OCI-LY3 (cell line): Measurements from ENCODE around the gene LIPC.

Experiments used
- H2AFZ ChIP-seq: fragments of 200-600, 300-600 bp; shearing (Covaris generic); 2 replicates; pipeline ENCODE4 v1.6.0; 2014; ENCODE audit warnings: antibody characterized with exemption, low read depth, low read length
- H3K27ac ChIP-seq: fragments of 200-600, 300-600 bp; sonication (generic); 2 replicates; pipeline ENCODE4 v1.5.1; 2014; ENCODE audit warnings: mild to moderate bottlenecking, low read length, moderate library complexity, mixed read lengths
- H3K27me3 ChIP-seq: fragments of 200-600, 300-600 bp; sonication (generic); 2 replicates; pipeline ENCODE4 v1.6.1; 2014; ENCODE audit warnings: low read depth, low read length, mixed read lengths
- H3K36me3 ChIP-seq: fragments of 200-600, 300-600 bp; sonication (generic); replicated peaks from 2 replicates; pipeline ENCODE3; 2014; ENCODE audit warnings: low read depth, low read length, mixed read lengths
- H3K4me1 ChIP-seq: fragments of 300-600, 200-600 bp; sonication (generic); 2 replicates; pipeline ENCODE4 v1.6.1; 2014; ENCODE audit warnings: low read length, mixed read lengths
- H3K4me2 ChIP-seq: fragments of 200-600, 300-600 bp; sonication (generic); 2 replicates; pipeline ENCODE4 v1.6.1; 2014; ENCODE audit warnings: low read length, mixed read lengths
- H3K4me3 ChIP-seq: fragments of 300-600, 200-600 bp; sonication (generic); 2 replicates; pipeline ENCODE4 v1.5.1; 2014; ENCODE audit warnings: antibody characterized with exemption, mild to moderate bottlenecking, low read length, moderate library complexity
- H3K79me2 ChIP-seq: fragments of 300-600, 200-600 bp; shearing (Covaris generic); 2 replicates; pipeline ENCODE4 v1.6.1; 2014; ENCODE audit warnings: mild to moderate bottlenecking, low read length, mixed read lengths
- H3K9ac ChIP-seq: fragments of 300-600, 200-600 bp; shearing (Covaris generic); 2 replicates; pipeline ENCODE4 v1.6.0; 2014; ENCODE audit warnings: mild to moderate bottlenecking, low read length, moderate library complexity
- H3K9me3 ChIP-seq: fragments of 200-600, 300-600 bp; shearing (Covaris generic); 2 replicates; pipeline ENCODE4 v1.6.1; 2014; ENCODE audit warnings: low read length, mixed read lengths; ENCODE audit not compliant: insufficient read depth
- H4K20me1 ChIP-seq: fragments of 200-600, 300-600 bp; sonication (generic); 2 replicates; pipeline ENCODE4 v1.6.1; 2016; ENCODE audit warnings: low read length, mixed read lengths; ENCODE audit not compliant: insufficient read depth
- EZH2phosphoT487 ChIP-seq: fragments of 200-600 bp; shearing (Covaris generic); IDR thresholded peaks from 2 replicates; pipeline ENCODE4 v1.6.1; 2018; ENCODE audit warnings: antibody characterized with exemption, mixed run types, low read depth
- TF ChIP-seq, protein P1 (sequence below): fragments of 200-600, 300-600 bp; sonication (generic); IDR thresholded peaks from 2 replicates; pipeline ENCODE4 v1.5.1; 2014; ENCODE audit warnings: antibody characterized with exemption, low read length, low read depth

LIPC gene

DNA sequence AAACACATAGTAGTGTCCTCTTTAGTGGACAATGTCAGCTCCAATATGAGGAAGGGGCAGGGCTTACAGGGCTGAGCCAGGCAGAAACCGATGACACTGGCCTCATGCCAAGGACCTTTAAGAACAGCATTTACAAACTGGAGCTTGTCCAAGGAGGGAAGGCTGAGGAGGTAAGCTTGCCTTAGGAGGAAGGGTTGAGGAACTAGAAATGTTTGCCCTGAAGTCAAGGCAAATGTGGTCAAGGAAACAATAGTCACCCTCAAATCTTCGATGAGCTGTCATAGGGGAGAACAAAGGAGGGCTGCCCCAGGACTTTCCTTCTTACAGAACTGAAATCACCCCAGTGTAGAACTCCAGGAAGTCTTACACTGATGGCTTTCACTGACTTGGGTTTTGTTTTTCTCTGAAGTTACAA is 136.4 kb downstream of the LIPC start:
- Histone ChIP-seq H4K20me1 (no peaks in the 10 kb centered on the region), H3K27me3 (no peaks in the 10 kb centered on the region), H3K9ac (no peak overlapping the region), H3K4me1 (no peaks in the 10 kb centered on the region), H3K79me2 (no peaks in the 10 kb centered on the region), H3K27ac (no peak overlapping the region), H3K4me3 (no peak overlapping the region), H3K36me3 (no peaks in the 10 kb centered on the region), H3K9me3 (no peaks in the 10 kb centered on the region), H2AFZ (no peak overlapping the region), H3K4me2 (no peak overlapping the region)
- TF ChIP-seq, protein P1, sequence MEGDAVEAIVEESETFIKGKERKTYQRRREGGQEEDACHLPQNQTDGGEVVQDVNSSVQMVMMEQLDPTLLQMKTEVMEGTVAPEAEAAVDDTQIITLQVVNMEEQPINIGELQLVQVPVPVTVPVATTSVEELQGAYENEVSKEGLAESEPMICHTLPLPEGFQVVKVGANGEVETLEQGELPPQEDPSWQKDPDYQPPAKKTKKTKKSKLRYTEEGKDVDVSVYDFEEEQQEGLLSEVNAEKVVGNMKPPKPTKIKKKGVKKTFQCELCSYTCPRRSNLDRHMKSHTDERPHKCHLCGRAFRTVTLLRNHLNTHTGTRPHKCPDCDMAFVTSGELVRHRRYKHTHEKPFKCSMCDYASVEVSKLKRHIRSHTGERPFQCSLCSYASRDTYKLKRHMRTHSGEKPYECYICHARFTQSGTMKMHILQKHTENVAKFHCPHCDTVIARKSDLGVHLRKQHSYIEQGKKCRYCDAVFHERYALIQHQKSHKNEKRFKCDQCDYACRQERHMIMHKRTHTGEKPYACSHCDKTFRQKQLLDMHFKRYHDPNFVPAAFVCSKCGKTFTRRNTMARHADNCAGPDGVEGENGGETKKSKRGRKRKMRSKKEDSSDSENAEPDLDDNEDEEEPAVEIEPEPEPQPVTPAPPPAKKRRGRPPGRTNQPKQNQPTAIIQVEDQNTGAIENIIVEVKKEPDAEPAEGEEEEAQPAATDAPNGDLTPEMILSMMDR = no peak
- no peak for TF ChIP-seq EZH2phosphoT487

DNA sequence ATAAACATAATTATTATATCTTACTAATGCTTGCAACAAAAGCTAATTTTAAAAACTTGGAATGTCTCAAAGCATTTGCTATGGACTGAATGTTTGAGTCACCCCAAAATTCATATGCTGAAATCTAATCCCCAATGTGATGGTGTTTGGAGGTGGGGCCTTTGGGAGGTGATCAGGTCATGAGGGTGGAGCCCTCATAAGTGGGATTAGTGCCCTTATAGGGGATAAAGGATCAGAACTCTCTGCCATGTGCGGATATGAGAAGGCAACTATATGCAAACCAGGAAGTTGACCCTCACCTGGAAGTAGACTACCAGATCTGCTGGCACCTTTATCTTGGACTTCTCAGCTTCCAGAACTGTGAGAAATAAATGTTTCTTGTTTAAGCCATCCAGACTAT is 137.7 kb downstream of the LIPC start:
- no peak overlapping the region for H3K9ac ChIP-seq
- TF ChIP-seq, protein P1 = no peak
- no peak for TF ChIP-seq EZH2phosphoT487
- H3K27ac ChIP-seq = no peak overlapping the region
- H3K4me1 ChIP-seq = no peaks in the 10 kb centered on the region
- no peak overlapping the region for H2AFZ ChIP-seq
- H3K9me3 ChIP-seq = no peaks in the 10 kb centered on the region
- H4K20me1 ChIP-seq = no peaks in the 10 kb centered on the region
- H3K4me2 ChIP-seq = no peak overlapping the region
- no peaks in the 10 kb centered on the region for H3K27me3 ChIP-seq
- no peak overlapping the region for H3K4me3 ChIP-seq
- no peaks in the 10 kb centered on the region for H3K36me3 ChIP-seq
- no peaks in the 10 kb centered on the region for H3K79me2 ChIP-seq

DNA sequence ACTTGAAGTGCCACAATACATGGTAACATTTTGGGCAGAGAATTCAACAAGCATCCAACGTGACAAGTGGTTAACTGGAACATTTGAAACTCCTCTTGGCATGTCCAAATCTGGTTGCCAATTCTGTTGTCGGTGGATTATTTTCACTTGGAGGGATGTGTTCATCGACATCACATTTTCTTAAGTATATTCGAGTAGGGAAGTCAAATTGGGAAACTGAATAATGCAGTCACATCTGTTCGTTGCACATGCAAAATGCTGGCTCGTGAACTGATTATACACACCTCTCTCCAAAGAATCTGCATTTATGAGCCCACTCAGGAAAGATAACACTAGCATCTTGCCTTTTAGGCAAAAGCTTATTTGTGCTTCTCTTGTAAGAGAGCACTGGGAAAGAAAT is 139.7 kb downstream of the LIPC start:
- no peaks in the 10 kb centered on the region for H3K79me2 ChIP-seq
- no peak for TF ChIP-seq EZH2phosphoT487
- TF ChIP-seq, protein P1 = no peak
- H2AFZ ChIP-seq = no peak overlapping the region
- no peaks in the 10 kb centered on the region for H3K27me3 ChIP-seq
- H3K36me3 ChIP-seq = no peaks in the 10 kb centered on the region
- no peaks in the 10 kb centered on the region for H3K4me1 ChIP-seq
- no peaks in the 10 kb centered on the region for H3K9me3 ChIP-seq
- no peak overlapping the region for H3K4me2 ChIP-seq
- H3K27ac ChIP-seq = no peak overlapping the region
- no peaks in the 10 kb centered on the region for H4K20me1 ChIP-seq
- H3K9ac ChIP-seq = no peak overlapping the region
- H3K4me3 ChIP-seq = no peak overlapping the region

DNA sequence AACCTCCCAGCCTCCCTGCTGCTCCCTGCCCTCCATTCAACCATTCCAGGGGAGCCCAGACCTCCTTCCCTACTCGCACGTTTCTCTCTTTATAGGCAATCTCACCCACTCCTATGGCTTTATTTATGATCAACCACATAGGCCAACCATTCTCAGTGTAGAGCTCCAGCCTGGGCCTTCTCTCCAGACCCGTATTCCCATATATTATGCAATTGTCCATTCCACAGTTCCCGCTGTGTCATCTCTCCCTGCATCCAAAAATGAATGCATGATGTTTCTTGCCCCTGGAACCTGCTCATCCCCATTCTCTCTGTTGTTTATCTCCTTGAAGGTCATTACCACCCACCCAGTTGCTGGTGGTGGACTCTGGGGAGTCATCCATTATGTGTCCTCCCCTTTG is 140.7 kb downstream of the LIPC start:
- Histone ChIP-seq H3K27me3 (no peaks in the 10 kb centered on the region), H3K4me1 (no peaks in the 10 kb centered on the region), H3K36me3 (no peaks in the 10 kb centered on the region), H3K4me3 (no peak overlapping the region), H4K20me1 (no peaks in the 10 kb centered on the region), H3K79me2 (no peaks in the 10 kb centered on the region), H3K27ac (no peak overlapping the region), H3K9ac (no peak overlapping the region), H3K4me2 (no peak overlapping the region), H2AFZ (no peak overlapping the region), H3K9me3 (no peaks in the 10 kb centered on the region)
- TF ChIP-seq, protein P1 = no peak
- no peak for TF ChIP-seq EZH2phosphoT487
